ENCODE results near the gene PLEKHA7.

PLEKHA7 gene

GRCh38 chr11:16942342-16942741, 71.9 kb downstream of the PLEKHA7 start:
- H3K4me3 ChIP-seq (replicated peaks; ENCODE audit: low read depth, low read length), result no peak overlapping the region
- DNase-seq (ENCODE audit: extremely low read depth, low read depth), result no peak
- no peak for TF ChIP-seq CTCF (IDR thresholded peaks at IDR 0.05; ENCODE audit: low read depth, low read length, missing control alignments)

- no peak for TF ChIP-seq CTCF (IDR thresholded peaks at IDR 0.05; ENCODE audit: low read depth, low read length, missing control alignments)
- H3K4me3 ChIP-seq (replicated peaks; ENCODE audit: low read depth, low read length), result no peak overlapping the region
- DNase-seq (ENCODE audit: extremely low read depth, low read depth), result no peak
Observed at GRCh38 chr11:16941935-16942334, 72.3 kb downstream of the PLEKHA7 start.

DNA sequence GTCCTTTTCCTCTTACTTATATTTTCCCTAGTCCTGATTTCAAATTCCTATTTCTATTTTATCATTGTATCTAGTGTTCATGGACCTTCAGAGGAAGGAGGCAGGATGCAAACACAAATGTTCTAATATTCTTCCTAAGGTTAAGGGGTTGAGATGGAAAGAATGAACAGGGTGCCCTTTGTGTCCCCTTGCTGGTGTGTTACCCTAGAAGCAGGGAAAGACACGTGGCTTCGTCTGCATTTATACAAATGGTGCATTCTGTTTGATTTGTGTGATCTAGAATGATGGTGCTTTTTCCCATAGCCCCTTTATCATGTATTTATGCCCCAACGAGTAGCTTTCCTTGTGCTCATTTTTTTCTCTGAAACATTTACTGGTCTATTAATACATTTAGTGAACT, 76.2 kb downstream of the PLEKHA7 start:
- no peak overlapping the region for H3K4me3 ChIP-seq (replicated peaks; ENCODE audit: low read depth, low read length)
- DNase-seq (ENCODE audit: extremely low read depth, low read depth), result no peak
- TF ChIP-seq CTCF (IDR thresholded peaks at IDR 0.05; ENCODE audit: low read depth, low read length, missing control alignments), result no peak

DNA sequence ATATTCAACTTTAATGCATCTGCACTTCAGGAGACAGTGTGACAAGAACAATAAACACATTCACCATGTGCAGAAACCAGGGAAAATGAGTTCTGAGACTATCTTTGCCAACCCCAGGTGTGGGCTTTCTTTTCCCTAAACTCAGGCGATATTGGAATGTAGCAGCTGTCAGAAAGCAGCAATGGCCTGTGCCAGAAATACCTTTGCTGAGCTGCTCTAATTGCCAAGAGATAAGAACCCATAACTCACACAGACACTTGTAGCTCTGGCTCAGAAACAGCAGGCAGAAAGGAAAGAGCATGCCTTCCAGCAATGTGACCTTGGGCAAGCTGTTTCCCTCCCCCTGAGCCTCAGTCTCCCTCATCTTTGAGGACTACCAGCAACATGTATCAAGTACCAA, 77.6 kb downstream of the PLEKHA7 start:
- H3K4me3 ChIP-seq (replicated peaks; ENCODE audit: low read depth, low read length), result no peak overlapping the region
- no peak for TF ChIP-seq CTCF (IDR thresholded peaks at IDR 0.05; ENCODE audit: low read depth, low read length, missing control alignments)
- DNase-seq (ENCODE audit: extremely low read depth, low read depth), result no peak

DNA sequence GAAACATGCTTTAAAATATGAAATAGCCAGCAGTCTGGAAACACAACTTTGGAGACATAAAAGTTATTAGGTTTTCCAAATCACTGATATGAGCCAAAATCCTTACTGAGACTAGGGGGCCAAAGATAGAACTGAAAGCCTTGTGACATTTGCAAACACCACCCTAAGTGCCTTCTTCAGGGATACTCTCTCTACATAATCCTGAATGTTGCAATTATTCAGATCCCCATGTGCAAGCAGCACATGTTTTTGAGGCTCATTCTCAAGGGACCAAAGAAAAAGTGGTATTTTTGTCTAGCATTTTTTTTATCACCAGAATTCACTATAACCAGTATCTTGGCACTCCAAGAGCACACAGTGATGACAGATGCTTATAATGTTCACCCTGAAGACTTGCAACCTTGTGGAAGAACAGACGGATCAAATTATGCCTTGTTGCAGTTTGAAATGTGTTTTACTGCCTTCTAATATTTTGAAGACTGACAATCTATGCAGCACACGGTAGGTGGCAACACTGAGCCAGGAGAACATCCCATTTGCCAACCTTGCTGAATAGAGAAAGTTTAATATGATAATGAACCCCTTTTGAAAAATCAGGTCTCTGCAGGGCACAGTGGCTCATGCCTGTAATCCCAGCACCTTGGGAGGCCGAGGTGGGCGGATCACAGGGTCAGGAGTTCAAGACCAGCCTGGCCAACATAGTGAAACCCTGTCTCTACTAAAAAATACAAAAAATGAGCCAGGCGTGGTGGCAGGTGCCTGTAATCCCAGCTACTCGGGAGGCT, 78.5 kb downstream of the PLEKHA7 start:
- peak; percentile 73 for TF ChIP-seq CTCF (IDR thresholded peaks at IDR 0.05; ENCODE audit: low read depth, low read length, missing control alignments)
- DNase-seq (ENCODE audit: extremely low read depth, low read depth), result peak; percentile 17
- no peak overlapping the region for H3K4me3 ChIP-seq (replicated peaks; ENCODE audit: low read depth, low read length)

GRCh38 chr11:16933756-16934603, 80.2 kb downstream of the PLEKHA7 start:
- no peak overlapping the region for H3K4me3 ChIP-seq (replicated peaks; ENCODE audit: low read depth, low read length)
- DNase-seq (ENCODE audit: extremely low read depth, low read depth), result no peak
- TF ChIP-seq CTCF (IDR thresholded peaks at IDR 0.05; ENCODE audit: low read depth, low read length, missing control alignments), result no peak

All from HFF-Myc (cell line).